Epithelial cell of esophagus (primary cell): ENCODE measurements around the gene PTPRM.
A peak's percentile ranks its signal among the peaks of the same experiment; 100 is the strongest.

Experiments used
- DNase-seq: peaks from one replicate; pipeline ENCODE4 v3.0.0; 2010; ENCODE audit warnings: low read depth
- H3K4me3 ChIP-seq: 2 replicates; pipeline ENCODE4 v1.5.1; 2011; ENCODE audit warnings: mild to moderate bottlenecking, low read length, control low read depth
- TF ChIP-seq, protein P1 (sequence below): IDR thresholded peaks from 2 replicates; pipeline ENCODE4 v1.5.1; 2011; ENCODE audit warnings: low read depth, mild to moderate bottlenecking, low read length, control low read depth, inconsistent platforms; ENCODE audit not compliant: insufficient read depth; ENCODE audit errors: missing control alignments

The PTPRM gene

DNA sequence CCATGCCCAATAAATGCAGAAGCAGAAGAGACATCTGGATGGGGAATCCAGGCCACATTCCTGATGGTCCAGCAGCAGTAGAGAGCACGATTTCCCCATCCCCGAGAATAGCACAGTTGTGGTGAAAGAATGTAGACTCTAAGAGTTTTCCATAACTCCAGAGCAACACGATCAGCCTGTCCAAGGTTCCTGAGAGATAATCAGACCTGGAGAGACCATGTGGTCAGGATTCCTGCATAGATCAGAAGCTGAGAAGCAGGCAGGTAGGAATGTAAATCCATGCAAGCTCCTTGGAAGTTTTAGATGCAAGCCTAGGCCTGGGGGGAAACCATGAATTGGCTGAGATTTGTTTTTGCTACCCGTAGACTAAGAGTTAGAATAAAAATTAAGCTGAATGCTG is 34.2 kb upstream of the PTPRM start:
- TF ChIP-seq, protein P1, sequence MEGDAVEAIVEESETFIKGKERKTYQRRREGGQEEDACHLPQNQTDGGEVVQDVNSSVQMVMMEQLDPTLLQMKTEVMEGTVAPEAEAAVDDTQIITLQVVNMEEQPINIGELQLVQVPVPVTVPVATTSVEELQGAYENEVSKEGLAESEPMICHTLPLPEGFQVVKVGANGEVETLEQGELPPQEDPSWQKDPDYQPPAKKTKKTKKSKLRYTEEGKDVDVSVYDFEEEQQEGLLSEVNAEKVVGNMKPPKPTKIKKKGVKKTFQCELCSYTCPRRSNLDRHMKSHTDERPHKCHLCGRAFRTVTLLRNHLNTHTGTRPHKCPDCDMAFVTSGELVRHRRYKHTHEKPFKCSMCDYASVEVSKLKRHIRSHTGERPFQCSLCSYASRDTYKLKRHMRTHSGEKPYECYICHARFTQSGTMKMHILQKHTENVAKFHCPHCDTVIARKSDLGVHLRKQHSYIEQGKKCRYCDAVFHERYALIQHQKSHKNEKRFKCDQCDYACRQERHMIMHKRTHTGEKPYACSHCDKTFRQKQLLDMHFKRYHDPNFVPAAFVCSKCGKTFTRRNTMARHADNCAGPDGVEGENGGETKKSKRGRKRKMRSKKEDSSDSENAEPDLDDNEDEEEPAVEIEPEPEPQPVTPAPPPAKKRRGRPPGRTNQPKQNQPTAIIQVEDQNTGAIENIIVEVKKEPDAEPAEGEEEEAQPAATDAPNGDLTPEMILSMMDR, result no peak
- no peak overlapping the region for H3K4me3 ChIP-seq
- DNase-seq, result no peak

- TF ChIP-seq, protein P1, result no peak
- no peak overlapping the region for H3K4me3 ChIP-seq
- peak; percentile 32 for DNase-seq
Observed at GRCh38 chr18:7535436-7536205, 31.5 kb upstream of the PTPRM start.

- no peak overlapping the region for H3K4me3 ChIP-seq
- TF ChIP-seq, protein P1, result no peak
- DNase-seq, result no peak
Observed at GRCh38 chr18:7537145-7537544, 30.0 kb upstream of the PTPRM start.

DNA sequence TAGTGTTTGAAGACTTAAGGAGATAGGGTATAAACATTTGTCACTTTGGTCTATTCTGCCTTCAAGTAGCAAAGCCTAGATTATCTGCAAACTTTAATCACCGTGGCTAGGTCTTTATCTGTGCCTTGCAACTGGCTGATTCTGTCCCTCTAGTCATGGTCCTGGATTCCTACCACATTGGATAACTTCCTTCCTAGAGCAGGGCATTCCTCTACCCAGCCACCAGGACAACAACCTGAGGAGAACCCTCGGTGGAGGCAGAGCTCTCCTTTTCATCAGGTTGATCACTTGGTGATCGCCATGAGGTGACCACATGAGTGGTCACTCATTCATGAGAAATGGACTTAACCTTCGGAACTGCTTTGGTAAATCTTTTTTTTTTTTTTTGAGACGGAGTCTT is 25.3 kb upstream of the PTPRM start:
- no peak for DNase-seq

GRCh38 chr18:7544686-7545085 is 22.4 kb upstream of the PTPRM start:
- H3K4me3 ChIP-seq, result no peak overlapping the region
- no peak for DNase-seq
- TF ChIP-seq, protein P1, result no peak

More for the DNA sequence above, 25.3 kb upstream of the PTPRM start:
- TF ChIP-seq, protein P1, result no peak
- no peak overlapping the region for H3K4me3 ChIP-seq

- H3K4me3 ChIP-seq, result no peak overlapping the region
- TF ChIP-seq, protein P1, result no peak
- DNase-seq, result peak; percentile 41
Observed at GRCh38 chr18:7545734-7546133, 21.4 kb upstream of the PTPRM start.

GRCh38 chr18:7548221-7548620 is 18.9 kb upstream of the PTPRM start:
- no peak for DNase-seq
- TF ChIP-seq, protein P1, result no peak

More at GRCh38 chr18:7548221-7548620, 18.9 kb upstream of the PTPRM start:
- H3K4me3 ChIP-seq, result no peak overlapping the region
